Astrocyte (in vitro differentiated cells and primary cell): Measurements from ENCODE around the gene TDRKH.

Source experiments
- EZH2 ChIP-seq: IDR thresholded peaks from 2 replicates; pipeline ENCODE4 v1.6.1; 2012; ENCODE audit warnings: mild to moderate bottlenecking, low read length, inconsistent platforms; ENCODE audit not compliant: insufficient read depth
- TF ChIP-seq, protein P1 (sequence below): IDR thresholded peaks from 2 replicates; pipeline ENCODE4 v1.5.1; 2011; ENCODE audit warnings: low read depth, mild to moderate bottlenecking, inconsistent platforms, low read length, moderate library complexity; ENCODE audit not compliant: insufficient read depth

DNA sequence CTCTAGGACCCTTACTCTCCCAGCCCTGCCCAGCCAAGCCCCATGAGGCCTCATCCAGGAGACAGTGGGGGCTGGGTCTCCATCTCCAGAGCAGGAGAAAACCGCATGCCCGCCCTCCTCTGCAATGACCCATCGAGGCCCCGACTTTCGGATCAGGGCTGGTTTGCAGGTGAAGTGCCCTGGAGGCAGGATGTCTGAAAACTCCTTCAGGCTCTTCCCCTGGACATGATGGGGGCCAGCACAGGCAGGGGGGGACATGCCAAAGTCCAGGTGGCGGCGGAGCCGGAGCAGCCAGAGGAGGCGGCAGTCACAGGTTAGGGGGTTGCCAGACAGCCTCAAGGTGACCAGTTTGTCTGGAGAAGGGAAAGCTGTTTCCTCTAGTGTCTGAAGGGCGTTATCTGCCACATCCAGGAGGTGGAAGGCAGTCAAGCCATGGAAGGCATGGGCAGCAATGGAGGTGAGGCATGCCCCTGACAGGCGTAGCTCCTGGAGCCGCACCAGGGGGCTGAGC is 11.1 kb upstream of the TDRKH start:
- TF ChIP-seq, protein P1, sequence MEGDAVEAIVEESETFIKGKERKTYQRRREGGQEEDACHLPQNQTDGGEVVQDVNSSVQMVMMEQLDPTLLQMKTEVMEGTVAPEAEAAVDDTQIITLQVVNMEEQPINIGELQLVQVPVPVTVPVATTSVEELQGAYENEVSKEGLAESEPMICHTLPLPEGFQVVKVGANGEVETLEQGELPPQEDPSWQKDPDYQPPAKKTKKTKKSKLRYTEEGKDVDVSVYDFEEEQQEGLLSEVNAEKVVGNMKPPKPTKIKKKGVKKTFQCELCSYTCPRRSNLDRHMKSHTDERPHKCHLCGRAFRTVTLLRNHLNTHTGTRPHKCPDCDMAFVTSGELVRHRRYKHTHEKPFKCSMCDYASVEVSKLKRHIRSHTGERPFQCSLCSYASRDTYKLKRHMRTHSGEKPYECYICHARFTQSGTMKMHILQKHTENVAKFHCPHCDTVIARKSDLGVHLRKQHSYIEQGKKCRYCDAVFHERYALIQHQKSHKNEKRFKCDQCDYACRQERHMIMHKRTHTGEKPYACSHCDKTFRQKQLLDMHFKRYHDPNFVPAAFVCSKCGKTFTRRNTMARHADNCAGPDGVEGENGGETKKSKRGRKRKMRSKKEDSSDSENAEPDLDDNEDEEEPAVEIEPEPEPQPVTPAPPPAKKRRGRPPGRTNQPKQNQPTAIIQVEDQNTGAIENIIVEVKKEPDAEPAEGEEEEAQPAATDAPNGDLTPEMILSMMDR = no peak
- no peak for TF ChIP-seq EZH2
